Activated naive CD4-positive, alpha-beta T cell treated with anti-CD3 and anti-CD28 coated beads for 36 hours (primary cell): ENCODE measurements around the gene MBNL1. TPM values are rescaled to one million over a fixed set of nuclear protein-coding genes. Genes with fewer than 3 reads are reported as not detected.

Source experiments
- CTCF ChIA-PET: fragments of 350-600 bp; sonication (Branson Sonifier 250); formaldehyde crosslinking; loops from one replicate; lab custom pipeline; 2021; ENCODE audit warnings: antibody characterized with exemption; lab: Charles Lee
- DNase-seq: peaks from one replicate; pipeline ENCODE4 v3.0.0-alpha.2; 2020
- H3K27ac Mint-ChIP-seq: one replicate; pipeline ENCODE4 v1.8.0; 2021; ENCODE audit warnings: mild to moderate bottlenecking, mixed read lengths
- H3K27me3 Mint-ChIP-seq: one replicate; pipeline ENCODE4 v1.8.0; 2021; ENCODE audit warnings: low read depth, mixed read lengths
- H3K36me3 Mint-ChIP-seq: one replicate; pipeline ENCODE4 v1.8.0; 2021; ENCODE audit warnings: low read depth, mixed read lengths
- H3K4me1 Mint-ChIP-seq: one replicate; pipeline ENCODE4 v1.8.0; 2021; ENCODE audit warnings: low read depth, mixed read lengths
- H3K4me3 Mint-ChIP-seq: one replicate; pipeline ENCODE4 v1.8.0; 2021; ENCODE audit warnings: mild to moderate bottlenecking, moderate library complexity, mixed read lengths
- H3K9me3 Mint-ChIP-seq: one replicate; pipeline ENCODE4 v1.8.0; 2021; ENCODE audit warnings: mixed read lengths
- intact Hi-C: fragments of 100-400 bp; cut with micrococcal nuclease; formaldehyde crosslinking; loops from one replicate; pipeline ENCODE4 v1.15.1; 2023
- total RNA-seq, 2 experiments: library from RNA; stranded (reverse); gene quantifications; one replicate each; pipeline ENCODE4 v1.2.3, GENCODE V29; 2021

MBNL1 gene
- total RNA-seq, 2 experiments from 2014 or later: 387 to 391 TPM

GRCh38 chr3:152302521-152303021 is 33.8 kb downstream of the MBNL1 start:
- CTCF ChIA-PET: interaction anchor here (0.6 to 0.9 kb wide), 3 partner anchors 123 to 171 kb away, joined by 3 to 5 read pairs (median 3); no protein-coding TSS in a partner anchor
- no peaks in the 10 kb centered on the region for H3K9me3 Mint-ChIP-seq
- peaks cover 88% of the 10 kb centered on the region for H3K4me1 Mint-ChIP-seq
- intact Hi-C loops: loop anchor here (1.0 kb wide), 2 partner anchors 8 to 31 kb away; no protein-coding TSS in a partner anchor
- no peaks in the 10 kb centered on the region for H3K27me3 Mint-ChIP-seq
- no peak overlapping the region for H3K4me3 Mint-ChIP-seq
- peak overlapping the region; percentile 52 for H3K27ac Mint-ChIP-seq
- no peak for DNase-seq
- peaks cover 53% of the 10 kb centered on the region for H3K36me3 Mint-ChIP-seq

GRCh38 chr3:152304160-152304559 is 35.4 kb downstream of the MBNL1 start:
- no peak overlapping the region for H3K27ac Mint-ChIP-seq
- H3K36me3 Mint-ChIP-seq: peaks cover 46% of the 10 kb centered on the region
- no peaks in the 10 kb centered on the region for H3K9me3 Mint-ChIP-seq
- no peak overlapping the region for H3K4me3 Mint-ChIP-seq
- no peaks in the 10 kb centered on the region for H3K27me3 Mint-ChIP-seq
- CTCF ChIA-PET: no interaction called here
- intact Hi-C loops: no loop called here
- H3K4me1 Mint-ChIP-seq: peaks cover 89% of the 10 kb centered on the region
- no peak for DNase-seq

GRCh38 chr3:152305075-152305474 is 36.3 kb downstream of the MBNL1 start:
- intact Hi-C loops: no loop called here
- Mint-ChIP-seq H3K4me3 (no peak overlapping the region), H3K36me3 (peaks cover 37% of the 10 kb centered on the region), H3K27ac (peak overlapping the region; percentile 30), H3K27me3 (no peaks in the 10 kb centered on the region), H3K4me1 (peaks cover 88% of the 10 kb centered on the region), H3K9me3 (no peaks in the 10 kb centered on the region)
- DNase-seq: no peak
- CTCF ChIA-PET: interaction anchor here (0.6 to 2.0 kb wide), 5 partner anchors 24 to 1312 kb away, joined by 3 to 5 read pairs (median 3); no protein-coding TSS in a partner anchor

DNA sequence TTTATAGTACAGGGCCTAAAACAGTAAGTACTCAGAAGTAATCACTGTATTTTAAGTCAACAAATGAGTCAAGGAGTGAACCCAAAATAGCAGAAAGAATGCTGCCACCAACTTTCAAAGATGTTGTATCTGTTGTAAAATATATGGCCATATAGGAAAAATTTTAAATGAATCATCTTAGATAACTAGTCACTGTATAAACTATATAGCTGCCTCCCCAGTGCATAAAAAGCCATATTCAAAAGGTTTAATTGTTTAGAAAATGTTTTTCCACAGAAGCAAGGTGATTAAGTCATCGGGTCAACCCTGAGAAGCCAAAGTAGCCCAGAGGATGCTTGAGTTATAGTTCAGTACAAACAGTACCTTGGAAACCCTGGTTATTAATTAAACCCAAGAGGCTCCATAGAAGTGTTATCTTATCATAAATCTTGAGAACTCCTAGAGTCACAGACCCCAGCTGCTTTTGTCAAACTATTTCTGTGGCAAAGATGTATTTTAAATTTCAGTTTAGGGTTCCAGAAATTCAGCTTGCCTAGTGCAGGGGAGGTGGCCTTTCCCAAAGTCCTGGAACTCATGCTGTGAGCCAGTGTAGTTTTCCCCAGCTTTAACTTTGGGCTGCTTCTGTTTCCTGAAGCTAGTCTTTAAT is 39.2 kb downstream of the MBNL1 start:
- Mint-ChIP-seq H3K4me3 (no peak overlapping the region), H3K27ac (no peak overlapping the region)
- CTCF ChIA-PET: interaction anchor here (1.3 kb wide), 1 partner anchor 131 kb away, joined by 3 read pairs; no protein-coding TSS in a partner anchor

DNA sequence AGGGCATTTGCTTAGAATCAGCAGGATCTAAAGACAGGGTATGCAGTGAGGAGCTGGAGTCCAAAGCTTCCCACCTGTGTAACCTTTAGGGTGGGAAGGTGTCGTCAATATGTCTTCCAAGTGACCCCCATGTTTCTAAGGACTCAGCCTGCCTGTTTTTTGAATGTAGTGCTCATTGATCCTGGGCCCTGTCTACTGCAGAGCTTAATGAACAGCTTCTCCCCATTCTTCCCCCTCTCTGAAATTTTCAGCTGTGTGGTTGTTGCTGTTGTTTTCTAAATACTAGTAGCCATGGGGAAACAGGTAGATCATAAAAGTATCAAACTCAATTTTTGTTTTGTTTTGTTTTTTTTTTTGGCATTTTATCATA is 39.7 kb downstream of the MBNL1 start:
- Mint-ChIP-seq H3K36me3 (peaks cover 28% of the 10 kb centered on the region), H3K27ac (peak overlapping the region; percentile 5), H3K4me3 (no peak overlapping the region), H3K9me3 (no peaks in the 10 kb centered on the region), H3K4me1 (peaks cover 79% of the 10 kb centered on the region), H3K27me3 (no peaks in the 10 kb centered on the region)
- DNase-seq: no peak
- intact Hi-C loops: no loop called here
- CTCF ChIA-PET: interaction anchor here (1.3 kb wide), 1 partner anchor 131 kb away, joined by 3 read pairs; no protein-coding TSS in a partner anchor

More for the DNA sequence above, 39.2 kb downstream of the MBNL1 start:
- H3K27me3 Mint-ChIP-seq: no peaks in the 10 kb centered on the region
- H3K9me3 Mint-ChIP-seq: no peaks in the 10 kb centered on the region
- DNase-seq: no peak
- peaks cover 24% of the 10 kb centered on the region for H3K36me3 Mint-ChIP-seq
- peaks cover 78% of the 10 kb centered on the region for H3K4me1 Mint-ChIP-seq
- intact Hi-C loops: no loop called here

DNA sequence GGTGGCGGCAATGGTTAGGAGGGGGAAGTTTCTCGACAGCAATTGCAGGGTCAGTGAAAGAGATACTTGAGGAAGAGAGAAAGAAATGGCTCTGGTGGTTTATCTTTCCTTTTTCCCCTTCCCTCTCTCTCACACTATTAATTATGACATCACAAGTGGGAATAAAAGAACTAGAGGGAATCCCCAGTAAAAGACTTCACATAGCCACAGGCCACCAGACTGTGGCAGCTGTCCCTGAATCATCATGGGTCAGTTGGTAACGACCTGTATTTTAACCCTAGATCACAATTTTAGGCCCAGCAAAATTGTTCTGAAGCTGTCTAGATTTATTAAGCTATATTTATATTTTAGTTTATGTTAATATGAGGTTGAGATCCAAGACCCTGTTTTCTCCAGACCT is 40.3 kb downstream of the MBNL1 start:
- Mint-ChIP-seq H3K36me3 (peaks cover 28% of the 10 kb centered on the region), H3K9me3 (no peaks in the 10 kb centered on the region), H3K4me1 (peaks cover 80% of the 10 kb centered on the region), H3K27me3 (no peaks in the 10 kb centered on the region), H3K27ac (peak overlapping the region; percentile 5), H3K4me3 (no peak overlapping the region)
- intact Hi-C loops: no loop called here
- no peak for DNase-seq
- CTCF ChIA-PET: interaction anchor here (1.3 kb wide), 1 partner anchor 130 kb away, joined by 3 read pairs; no protein-coding TSS in a partner anchor

- peaks cover 81% of the 10 kb centered on the region for H3K4me1 Mint-ChIP-seq
- peaks cover 34% of the 10 kb centered on the region for H3K36me3 Mint-ChIP-seq
- no peaks in the 10 kb centered on the region for H3K27me3 Mint-ChIP-seq
- H3K27ac Mint-ChIP-seq: peak overlapping the region; percentile 21
- CTCF ChIA-PET: interaction anchor here (0.5 to 1.2 kb wide), 3 partner anchors 37 to 136 kb away, joined by 3 to 5 read pairs (median 5); no protein-coding TSS in a partner anchor
- no peak overlapping the region for H3K4me3 Mint-ChIP-seq
- H3K9me3 Mint-ChIP-seq: no peaks in the 10 kb centered on the region
- DNase-seq: no peak
- intact Hi-C loops: loop anchor here (1.0 to 2.0 kb wide), 3 partner anchors 7 to 22 kb away; no protein-coding TSS in a partner anchor
Measured at GRCh38 chr3:152309535-152310307, 41.0 kb downstream of the MBNL1 start.

- H3K27ac Mint-ChIP-seq: peak overlapping the region; percentile 50
- H3K9me3 Mint-ChIP-seq: no peaks in the 10 kb centered on the region
- peaks cover 79% of the 10 kb centered on the region for H3K4me1 Mint-ChIP-seq
- intact Hi-C loops: no loop called here
- H3K36me3 Mint-ChIP-seq: peaks cover 33% of the 10 kb centered on the region
- no peak overlapping the region for H3K4me3 Mint-ChIP-seq
- no peak for DNase-seq
- CTCF ChIA-PET: interaction anchor here (0.8 kb wide), 1 partner anchor 43 kb away, joined by 3 read pairs; no protein-coding TSS in a partner anchor
- H3K27me3 Mint-ChIP-seq: no peaks in the 10 kb centered on the region
Measured at GRCh38 chr3:152313430-152313829, 44.7 kb downstream of the MBNL1 start.

GRCh38 chr3:152313914-152314313 is 45.2 kb downstream of the MBNL1 start:
- intact Hi-C loops: no loop called here
- Mint-ChIP-seq H3K36me3 (peaks cover 35% of the 10 kb centered on the region), H3K4me3 (no peak overlapping the region), H3K27ac (peak overlapping the region; percentile 48), H3K27me3 (no peaks in the 10 kb centered on the region), H3K9me3 (no peaks in the 10 kb centered on the region), H3K4me1 (peaks cover 79% of the 10 kb centered on the region)
- DNase-seq: no peak
- CTCF ChIA-PET: interaction anchor here (0.8 kb wide), 1 partner anchor 42 kb away, joined by 3 read pairs; no protein-coding TSS in a partner anchor

- DNase-seq: no peak
- Mint-ChIP-seq H3K9me3 (no peaks in the 10 kb centered on the region), H3K27ac (peak overlapping the region; percentile 48), H3K4me1 (peaks cover 78% of the 10 kb centered on the region), H3K4me3 (no peak overlapping the region), H3K27me3 (no peaks in the 10 kb centered on the region), H3K36me3 (peaks cover 41% of the 10 kb centered on the region)
- intact Hi-C loops: no loop called here
- CTCF ChIA-PET: interaction anchor here (0.6 to 0.8 kb wide), 4 partner anchors 12 to 244 kb away, joined by 3 to 4 read pairs (median 3); no protein-coding TSS in a partner anchor
Measured at GRCh38 chr3:152314677-152315353, 46.1 kb downstream of the MBNL1 start.

DNA sequence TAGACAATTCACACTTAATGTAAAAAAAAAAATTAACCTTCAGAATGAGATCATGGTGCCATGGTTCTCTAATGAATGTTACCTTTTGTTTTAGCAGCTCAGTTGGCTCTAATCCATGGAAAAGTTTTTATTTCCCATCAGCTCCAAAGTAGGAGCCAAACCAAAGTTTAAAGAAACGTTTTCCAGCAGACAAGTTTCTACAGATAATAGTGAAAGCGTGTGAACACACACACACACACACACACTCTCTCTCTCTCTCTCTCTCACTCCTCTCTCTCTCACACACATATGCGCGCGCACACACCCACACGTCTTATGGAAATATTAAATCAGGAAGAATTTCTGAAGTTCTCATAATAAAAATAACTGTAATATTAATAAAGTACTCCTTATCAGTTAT is 46.9 kb downstream of the MBNL1 start:
- intact Hi-C loops: no loop called here
- no peak for DNase-seq

More for the DNA sequence above, 46.9 kb downstream of the MBNL1 start:
- no peaks in the 10 kb centered on the region for H3K9me3 Mint-ChIP-seq
- peaks cover 40% of the 10 kb centered on the region for H3K36me3 Mint-ChIP-seq
- CTCF ChIA-PET: interaction anchor here (0.6 to 0.8 kb wide), 4 partner anchors 11 to 245 kb away, joined by 3 to 4 read pairs (median 3); no protein-coding TSS in a partner anchor
- H3K4me1 Mint-ChIP-seq: peaks cover 80% of the 10 kb centered on the region
- peak overlapping the region; percentile 76 for H3K27ac Mint-ChIP-seq
- H3K4me3 Mint-ChIP-seq: no peak overlapping the region
- no peaks in the 10 kb centered on the region for H3K27me3 Mint-ChIP-seq
